Esophagus muscularis mucosa (tissue), 4 donors: ENCODE results near the gene PNMA6E. TPM values are rescaled to one million over a fixed set of nuclear protein-coding genes. Genes with fewer than 3 reads are reported as not detected.

Experiments used
- DNase-seq: peaks from one replicate; pipeline ENCODE4 v3.0.0-alpha.2; 2017; ENCODE audit errors: extremely low spot score
- H3K27ac ChIP-seq, 4 donors: fragments of 200-600 bp; sonication (generic); replicated peaks in 1 of 4; 1 replicate in 3 of 4; 2 replicates in 1 of 4; pipeline ENCODE4 v1.5.1; 2016 to 2019; ENCODE audit warnings: mild to moderate bottlenecking in 1 of 4
- H3K27me3 ChIP-seq, 4 donors: fragments of 200-600 bp; sonication (generic); one replicate each; pipeline versions ENCODE4 v1.5.1 to v1.6.0; 2016 to 2019
- H3K36me3 ChIP-seq, 4 donors: fragments of 200-600 bp; sonication (generic); one replicate each; pipeline ENCODE4 v1.5.1; 2016 to 2019
- H3K4me1 ChIP-seq, 4 donors: fragments of 200-600 bp; sonication (generic); one replicate each; pipeline ENCODE4 v1.5.1; 2016 to 2019
- H3K4me3 ChIP-seq, 4 donors: fragments of 200-600 bp; sonication (generic); 1 replicate in 2 of 4; 2 replicates in 2 of 4; pipeline ENCODE4 v1.5.1; 2016 to 2019; ENCODE audit warnings: mild to moderate bottlenecking in 4 of 4, moderate library complexity in 1 of 4
- H3K9me3 ChIP-seq, 4 donors: fragments of 200-600 bp; sonication (generic); 1 replicate in 3 of 4; 2 replicates in 1 of 4; pipeline ENCODE4 v1.5.1; 2016 to 2019
- CTCF ChIP-seq, 3 experiments: fragments of 200-600 bp in 2 of 3; fragments of 450-650 bp in 1 of 3; sonication (generic) in 2 of 3; IDR thresholded peaks; one replicate each; pipeline ENCODE4 v1.5.1; 2017 to 2019; ENCODE audit warnings: antibody characterized with exemption in 3 of 3, mild to moderate bottlenecking in 2 of 3, moderate library complexity in 1 of 3
- EP300 ChIP-seq: sonication (generic); formaldehyde crosslinking; IDR thresholded peaks from one replicate; pipeline ENCODE4 v1.6.1; 2017; ENCODE audit warnings: antibody characterized with exemption
- POLR2A ChIP-seq: fragments of 450-650 bp; IDR thresholded peaks from one replicate; pipeline ENCODE4 v1.6.1; 2017; ENCODE audit warnings: antibody characterized with exemption, moderate library complexity, mild to moderate bottlenecking, low read depth
- POLR2AphosphoS5 ChIP-seq, 2 donors: sonication (generic); formaldehyde crosslinking; IDR thresholded peaks; one replicate each; pipeline ENCODE4 v1.6.1; 2017; ENCODE audit warnings: antibody characterized with exemption in 2 of 2
- WGBS: methylation state at CpG from one replicate; pipeline ENCODE4 v1.1.5; 2018; 5-methylcytosine and 5-hydroxymethylcytosine counted together
- intact Hi-C: fragments of 100-400 bp; cut with DNase I; formaldehyde crosslinking; loops from one replicate; pipeline ENCODE4 v1.15.1; 2023
- total RNA-seq, 4 donors: library from RNA; depleted of rRNA; stranded (reverse); fragments of >200 nt; gene quantifications; one replicate each; pipeline versions ENCODE4 v1.1.0 to v1.2.1, GENCODE V29; 2016

Gene PNMA6E
- total RNA-seq, 4 donors from 2014 or later: not detected

- TF ChIP-seq POLR2AphosphoS5 (IDR thresholded peaks at IDR 0.05) (no peak), POLR2A (no peak), CTCF (IDR thresholded peaks at IDR 0.05) (no peak), EP300 (no peak)
- H3K4me3 ChIP-seq: no peak within 1 kb of the TSS
- no peaks in the 10 kb centered on the region for H3K27me3 ChIP-seq
- DNase-seq: no peak
- H3K9me3 ChIP-seq: no peaks in the 10 kb centered on the region
- WGBS: 85% methylated on average over 14 of the region's 30 CpGs
- H3K4me1 ChIP-seq: no peaks in the 10 kb centered on the region
- H3K27ac ChIP-seq: no peak within 1 kb of the TSS
- peaks cover 0 to 30% (median 10%) of the 10 kb centered on the region in 4 donors for H3K36me3 ChIP-seq
- intact Hi-C loops: no loop called here
Measured at GRCh38 chrX:153445856-153446635, 44.9 kb upstream of the PNMA6E start, which contains the start of gene TREX2. TSS of gene TREX2 (minus strand) at chrX:153446056. CDS start at chrX:153445430, 626 bp downstream.

- intact Hi-C loops: no loop called here
- peaks cover 0 to 6% (median 0%) of the 10 kb centered on the region in 4 donors for H3K27me3 ChIP-seq
- H3K4me3 ChIP-seq: no peak overlapping the region
- H3K9me3 ChIP-seq: no peaks in the 10 kb centered on the region
- DNase-seq: no peak
- 95% methylated on average over 23 of the region's 35 CpGs for WGBS
- H3K4me1 ChIP-seq: no peaks in the 10 kb centered on the region
- H3K27ac ChIP-seq: no peak overlapping the region
- TF ChIP-seq POLR2AphosphoS5 (IDR thresholded peaks at IDR 0.05) (no peak), CTCF (IDR thresholded peaks at IDR 0.05) (no peak), POLR2A (no peak), EP300 (no peak)
- peaks cover 0 to 25% (median 10%) of the 10 kb centered on the region in 4 donors for H3K36me3 ChIP-seq
Measured at GRCh38 chrX:153445106-153445855, 44.1 kb upstream of the PNMA6E start.

- intact Hi-C loops: no loop called here
- Histone ChIP-seq H3K4me1 (no peaks in the 10 kb centered on the region), H3K36me3 (peaks cover 0 to 17% (median 8%) of the 10 kb centered on the region in 4 donors), H3K27me3 (peaks cover 0 to 9% (median 0%) of the 10 kb centered on the region in 4 donors), H3K4me3 (no peak overlapping the region), H3K9me3 (peaks cover 0 to 6% (median 0%) of the 10 kb centered on the region in 4 donors), H3K27ac (no peak overlapping the region)
- TF ChIP-seq EP300: no peak
- no peak for TF ChIP-seq POLR2A
- no peak for TF ChIP-seq CTCF (IDR thresholded peaks at IDR 0.05)
- TF ChIP-seq POLR2AphosphoS5 (IDR thresholded peaks at IDR 0.05): no peak
- 76% methylated on average over 7 of the region's 37 CpGs for WGBS
- no peak for DNase-seq
Measured at GRCh38 chrX:153444333-153445011, 43.3 kb upstream of the PNMA6E start.

- no peak for DNase-seq
- Histone ChIP-seq H3K4me3 (no peak overlapping the region), H3K9me3 (peaks cover 0 to 8% (median 0%) of the 10 kb centered on the region in 4 donors), H3K4me1 (no peaks in the 10 kb centered on the region), H3K27ac (no peak overlapping the region), H3K36me3 (peaks cover 0 to 10% (median 3%) of the 10 kb centered on the region in 4 donors), H3K27me3 (peaks cover 0 to 9% (median 0%) of the 10 kb centered on the region in 4 donors)
- 85% methylated on average over 19 of the region's 25 CpGs for WGBS
- intact Hi-C loops: no loop called here
- TF ChIP-seq CTCF (IDR thresholded peaks at IDR 0.05) (no peak), POLR2A (no peak), EP300 (no peak), POLR2AphosphoS5 (IDR thresholded peaks at IDR 0.05) (no peak)
Measured at GRCh38 chrX:153443476-153444332, 42.6 kb upstream of the PNMA6E start.
